ENCODE measurements around the gene C1orf167. TPM values are rescaled to one million over a fixed set of nuclear protein-coding genes. Genes with fewer than 3 reads are reported as not detected.

Gene C1orf167
- total RNA-seq, 3 donors from 2014 or later: 1.3 TPM; not detected in 2

DNA sequence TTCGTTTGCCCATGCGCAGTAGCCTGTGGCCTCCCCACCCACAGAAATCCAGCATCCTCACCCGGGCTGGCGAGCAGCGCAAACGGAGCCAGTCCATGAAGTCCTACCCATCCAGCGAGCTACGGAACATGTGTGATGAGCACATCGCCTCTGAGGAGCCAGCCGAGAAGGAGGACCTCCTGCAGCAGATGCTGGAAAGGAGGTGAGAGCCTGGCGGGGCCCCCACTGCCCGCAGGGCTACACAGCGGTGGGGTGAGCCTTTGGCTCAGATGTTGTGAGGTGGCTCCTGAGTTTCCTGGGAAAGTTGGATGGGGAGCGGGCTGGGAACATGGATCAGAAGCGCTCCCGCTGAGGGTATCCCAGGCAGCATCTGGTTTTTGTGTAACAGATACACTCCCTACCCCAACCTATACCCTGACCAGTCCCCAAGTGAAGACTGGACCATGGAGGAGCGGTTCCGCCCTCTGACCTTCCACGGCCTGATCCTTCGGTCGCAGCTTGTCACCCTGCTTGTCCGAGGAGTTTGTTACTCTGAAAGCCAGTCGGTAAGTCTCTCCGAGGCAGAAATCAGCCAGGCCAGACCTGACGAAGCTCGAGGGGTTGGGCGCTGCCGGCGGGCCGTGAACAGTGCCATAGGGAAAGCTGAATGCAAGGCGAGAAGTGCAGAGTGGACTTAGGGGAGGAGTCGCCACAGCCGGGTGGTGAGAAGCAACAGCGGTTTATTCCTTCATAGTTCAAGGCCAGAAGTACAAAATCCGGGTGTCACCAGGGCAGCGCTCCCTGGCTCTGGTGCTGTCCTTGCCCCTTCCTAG is 75.2 kb downstream of the C1orf167 start:
- Histone ChIP-seq H3K9me3 (no peaks in the 10 kb centered on the region), H3K27me3 (no peaks in the 10 kb centered on the region), H3K36me3 (peaks cover 9% of the 10 kb centered on the region), H3K27ac (no peak overlapping the region), H3K4me3 (no peak overlapping the region), H3K4me1 (no peaks in the 10 kb centered on the region)
- no peak for DNase-seq (ENCODE audit: low spot score in 2 of 2)
- intact Hi-C loops (cut with DNase I; ENCODE audit: low total_unique reads): no loop called here
- TF ChIP-seq, protein P1, sequence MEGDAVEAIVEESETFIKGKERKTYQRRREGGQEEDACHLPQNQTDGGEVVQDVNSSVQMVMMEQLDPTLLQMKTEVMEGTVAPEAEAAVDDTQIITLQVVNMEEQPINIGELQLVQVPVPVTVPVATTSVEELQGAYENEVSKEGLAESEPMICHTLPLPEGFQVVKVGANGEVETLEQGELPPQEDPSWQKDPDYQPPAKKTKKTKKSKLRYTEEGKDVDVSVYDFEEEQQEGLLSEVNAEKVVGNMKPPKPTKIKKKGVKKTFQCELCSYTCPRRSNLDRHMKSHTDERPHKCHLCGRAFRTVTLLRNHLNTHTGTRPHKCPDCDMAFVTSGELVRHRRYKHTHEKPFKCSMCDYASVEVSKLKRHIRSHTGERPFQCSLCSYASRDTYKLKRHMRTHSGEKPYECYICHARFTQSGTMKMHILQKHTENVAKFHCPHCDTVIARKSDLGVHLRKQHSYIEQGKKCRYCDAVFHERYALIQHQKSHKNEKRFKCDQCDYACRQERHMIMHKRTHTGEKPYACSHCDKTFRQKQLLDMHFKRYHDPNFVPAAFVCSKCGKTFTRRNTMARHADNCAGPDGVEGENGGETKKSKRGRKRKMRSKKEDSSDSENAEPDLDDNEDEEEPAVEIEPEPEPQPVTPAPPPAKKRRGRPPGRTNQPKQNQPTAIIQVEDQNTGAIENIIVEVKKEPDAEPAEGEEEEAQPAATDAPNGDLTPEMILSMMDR (IDR thresholded peaks at IDR 0.05): no peak
- TF ChIP-seq POLR2AphosphoS5 (IDR thresholded peaks at IDR 0.05) (no peak), POLR2A (IDR thresholded peaks at IDR 0.05) (no peak)

DNA sequence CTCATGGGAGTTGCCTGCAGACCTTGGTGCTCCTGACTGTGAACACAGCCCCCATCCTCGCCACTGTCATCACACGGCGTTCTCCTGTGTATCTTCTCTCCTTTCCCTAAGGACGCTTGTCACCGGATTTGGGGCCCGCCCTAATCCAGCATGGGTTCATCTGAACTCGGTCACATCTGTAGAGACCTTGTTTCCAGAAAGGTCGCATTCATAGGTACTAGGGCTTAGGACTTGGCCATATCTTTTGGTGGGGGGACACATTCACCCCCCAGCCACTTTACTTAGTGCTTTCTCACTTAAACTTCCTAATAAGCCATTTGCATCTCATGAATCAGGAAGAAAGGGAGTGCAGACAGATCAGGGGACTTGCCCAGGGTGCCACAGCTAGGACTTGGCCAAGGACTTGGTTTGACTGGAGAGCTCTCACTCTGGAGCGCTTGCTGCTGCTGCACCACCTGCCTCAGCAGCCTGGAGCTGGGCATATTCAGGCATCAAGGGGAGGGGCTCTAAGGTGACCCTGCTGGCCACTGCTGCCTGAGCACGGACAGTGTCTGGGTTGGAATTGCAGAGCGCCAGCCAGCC is 75.9 kb downstream of the C1orf167 start:
- no peaks in the 10 kb centered on the region for H3K27me3 ChIP-seq
- H3K4me3 ChIP-seq: no peak overlapping the region
- H3K9me3 ChIP-seq: no peaks in the 10 kb centered on the region
- no peak for DNase-seq (ENCODE audit: low spot score in 2 of 2)
- H3K36me3 ChIP-seq: peaks cover 9% of the 10 kb centered on the region
- H3K27ac ChIP-seq: no peak overlapping the region
- TF ChIP-seq, protein P1 (IDR thresholded peaks at IDR 0.05): no peak
- TF ChIP-seq POLR2AphosphoS5 (IDR thresholded peaks at IDR 0.05) (no peak), POLR2A (IDR thresholded peaks at IDR 0.05) (no peak)
- H3K4me1 ChIP-seq: no peaks in the 10 kb centered on the region
- intact Hi-C loops (cut with DNase I; ENCODE audit: low total_unique reads): no loop called here

DNA sequence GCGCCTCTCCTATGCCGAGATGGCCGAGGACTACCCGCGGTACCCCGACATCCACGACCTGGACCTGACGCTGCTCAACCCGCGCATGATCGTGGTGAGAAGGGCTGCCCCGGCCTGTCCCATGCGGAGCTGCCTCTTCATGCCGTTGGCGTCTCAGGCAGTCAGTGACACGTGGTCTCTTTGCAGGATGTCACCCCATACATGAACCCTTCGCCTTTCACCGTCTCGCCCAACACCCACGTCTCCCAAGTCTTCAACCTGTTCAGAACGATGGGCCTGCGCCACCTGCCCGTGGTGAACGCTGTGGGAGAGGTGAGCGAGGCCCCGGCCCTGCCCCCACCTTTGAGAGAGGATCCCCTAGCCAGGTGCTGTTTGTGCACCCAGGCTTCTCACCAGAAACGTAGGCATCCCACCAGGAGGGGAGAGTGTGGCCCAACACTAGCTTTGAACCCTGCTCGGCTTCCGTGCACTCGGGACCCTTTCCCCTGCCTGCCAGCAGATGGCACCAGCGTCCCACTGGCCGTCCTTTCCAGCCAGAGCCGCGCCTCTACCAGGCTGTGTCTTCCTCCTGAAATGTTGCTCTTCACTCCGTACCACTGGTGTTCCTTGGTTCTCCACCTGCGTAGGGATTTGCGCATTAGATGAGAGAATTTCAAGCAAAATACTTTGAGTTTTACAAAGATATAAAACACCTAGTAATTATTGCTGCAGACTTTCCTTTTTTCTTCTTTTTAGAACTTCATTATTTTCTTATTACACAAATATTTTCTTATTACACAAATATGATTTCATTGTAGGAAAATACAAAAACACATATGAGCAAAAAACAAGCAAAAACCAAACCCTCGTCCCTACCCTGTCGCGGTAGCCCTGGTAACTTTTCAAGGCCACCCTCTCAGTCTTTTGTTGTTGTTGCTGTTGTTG is 76.6 kb downstream of the C1orf167 start:
- Histone ChIP-seq H3K4me1 (no peaks in the 10 kb centered on the region), H3K27me3 (no peaks in the 10 kb centered on the region), H3K27ac (no peak overlapping the region), H3K36me3 (peaks cover 9% of the 10 kb centered on the region), H3K9me3 (no peaks in the 10 kb centered on the region), H3K4me3 (no peak overlapping the region)
- intact Hi-C loops (cut with DNase I; ENCODE audit: low total_unique reads): no loop called here
- TF ChIP-seq, protein P1 (IDR thresholded peaks at IDR 0.05): peak; percentile 79 to 97 (median 90)
- TF ChIP-seq POLR2AphosphoS5 (IDR thresholded peaks at IDR 0.05) (peak in 2 of 3 donors; percentile 34 to 54), POLR2A (IDR thresholded peaks at IDR 0.05) (no peak)
- DNase-seq (ENCODE audit: low spot score in 2 of 2): peak; percentile 53 to 73

Other genes with a start within 250 kb of the C1orf167 start
- gene FBXO2, start 107.8 kb upstream of the C1orf167 start, total RNA-seq: 10 to 100 TPM in 2 of 3 donors, 1 to 10 TPM in 1; 1.3 to 49.3 (median 40.6) TPM
- gene FBXO44, start 107.3 kb upstream of the C1orf167 start, total RNA-seq: 10 to 100 TPM; 14.1 to 32.1 (median 31.3) TPM
- gene FBXO6, start 98.0 kb upstream of the C1orf167 start, total RNA-seq: 10 to 100 TPM; 10.2 to 17.0 (median 16.5) TPM
- 10 to 100 TPM; 31.8 to 58.7 (median 47.7) TPM for gene MAD2L2, start 81.0 kb upstream of the C1orf167 start, total RNA-seq
- under 1 TPM; under 0.01 to 0.15 (median under 0.01) TPM for gene DRAXIN, start 70.5 kb upstream of the C1orf167 start, total RNA-seq
- gene AGTRAP, start 26.1 kb upstream of the C1orf167 start, total RNA-seq: 10 to 100 TPM; 61.9 to 74.7 (median 66.4) TPM
- gene MTHFR, start 43.8 kb downstream of the C1orf167 start, total RNA-seq: 10 to 100 TPM; 24.6 to 42.0 (median 30.0) TPM
- gene CLCN6, start 44.0 kb downstream of the C1orf167 start, total RNA-seq: 10 to 100 TPM; 14.6 to 21.1 (median 16.7) TPM
- under 1 TPM in 1 of 3 donors, not detected in 2; 0.66 TPM for gene NPPA, start 85.6 kb downstream of the C1orf167 start, total RNA-seq
- gene NPPB, start 96.8 kb downstream of the C1orf167 start, total RNA-seq: not detected
- 10 to 100 TPM; 40.3 to 62.7 (median 51.4) TPM for gene KIAA2013, start 164.2 kb downstream of the C1orf167 start, total RNA-seq
- 10 to 100 TPM; 45.9 to 86.1 (median 57.5) TPM for gene PLOD1, start 172.5 kb downstream of the C1orf167 start, total RNA-seq
- gene MFN2, start 218.3 kb downstream of the C1orf167 start, total RNA-seq: 10 to 100 TPM; 51.4 to 64.9 (median 62.1) TPM

Measured in breast epithelium (tissue), 4 donors.